HG02884 (cell line): ENCODE measurements around the gene PHACTR3.

Experiments used
- ATAC-seq: cut with Tn5 transposase; IDR thresholded peaks from one replicate; pipeline ENCODE4 v1.9.1; 2021; ENCODE audit warnings: mild to moderate bottlenecking, moderate library complexity; ENCODE audit not compliant: unreplicated experiment

The PHACTR3 gene

DNA sequence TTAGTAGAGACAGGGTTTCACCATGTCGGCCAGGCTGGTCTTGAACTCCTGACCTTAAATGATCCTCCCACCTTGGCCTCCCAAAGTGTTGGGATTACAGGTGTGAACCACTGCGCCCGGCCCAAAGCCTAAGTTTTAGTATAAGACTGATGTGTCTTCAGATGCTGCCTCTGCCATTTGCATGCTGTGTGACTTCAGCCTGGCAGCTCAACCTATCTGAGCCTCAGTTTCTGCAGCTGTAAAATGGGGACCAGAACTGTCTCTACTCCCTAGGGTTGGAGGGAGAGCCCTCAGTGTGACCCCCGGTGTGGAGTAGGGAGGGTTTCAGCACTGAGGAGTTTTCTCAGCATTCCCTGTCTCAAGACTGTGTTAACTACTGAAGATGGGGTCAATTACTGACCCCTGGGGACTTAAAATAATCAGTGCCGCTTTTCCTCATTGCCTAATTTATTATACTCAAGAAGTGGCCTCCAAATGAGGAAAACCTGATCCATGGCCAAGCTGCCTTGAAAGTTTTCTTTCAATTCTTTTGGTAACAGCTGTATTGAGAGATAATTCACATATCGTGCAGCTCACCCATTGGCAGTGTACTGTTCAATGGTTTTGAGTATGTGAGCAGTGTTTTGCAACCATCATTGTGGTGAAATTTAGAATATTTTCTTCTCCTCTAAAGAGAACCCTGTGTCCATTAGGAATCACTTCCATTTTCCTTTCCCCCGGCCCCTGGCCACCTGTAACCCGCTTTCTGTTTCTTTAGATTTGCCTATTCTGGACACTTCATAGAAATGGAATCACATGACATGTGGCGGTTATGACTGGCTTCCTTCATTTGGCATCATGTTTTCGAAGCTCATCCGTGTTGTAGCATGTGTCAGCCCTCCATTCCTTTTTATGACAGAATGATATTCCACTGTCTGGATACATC is 64.8 kb downstream of the PHACTR3 start:
- ATAC-seq: no peak

DNA sequence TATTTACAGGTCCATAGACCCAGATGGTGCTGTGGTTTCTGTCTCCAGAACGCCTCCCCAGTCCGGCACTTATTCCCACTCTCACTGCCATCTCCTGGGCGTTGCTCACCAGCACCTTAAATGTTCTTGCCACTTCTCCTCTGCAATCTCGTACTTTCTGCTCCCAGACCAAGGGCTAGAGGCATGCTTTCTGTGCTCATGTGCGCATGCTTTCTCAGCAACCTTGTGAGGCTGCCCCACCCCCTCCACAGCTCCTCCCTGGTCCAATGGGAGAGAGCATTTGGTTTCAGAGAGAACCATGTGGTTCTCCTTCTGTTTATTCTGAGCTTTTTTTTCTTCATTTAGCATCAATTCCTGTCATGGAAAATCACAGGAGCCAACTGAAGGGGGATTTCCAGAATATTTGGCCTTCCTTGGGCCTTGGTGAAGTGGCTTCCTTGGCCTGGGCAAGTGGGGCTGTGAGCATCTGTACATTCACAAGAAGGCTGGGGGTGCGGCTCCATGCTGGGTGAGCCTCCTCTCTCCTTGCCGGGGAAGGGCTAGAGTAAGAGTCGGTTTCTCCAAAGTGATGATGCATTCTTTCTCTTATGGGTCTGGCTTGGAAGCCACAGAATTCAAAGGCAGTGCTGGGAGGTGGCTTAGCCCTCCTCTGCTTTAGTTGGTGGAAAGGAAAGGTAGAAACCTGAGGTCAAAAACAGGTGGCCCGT is 66.6 kb downstream of the PHACTR3 start:
- no peak for ATAC-seq

DNA sequence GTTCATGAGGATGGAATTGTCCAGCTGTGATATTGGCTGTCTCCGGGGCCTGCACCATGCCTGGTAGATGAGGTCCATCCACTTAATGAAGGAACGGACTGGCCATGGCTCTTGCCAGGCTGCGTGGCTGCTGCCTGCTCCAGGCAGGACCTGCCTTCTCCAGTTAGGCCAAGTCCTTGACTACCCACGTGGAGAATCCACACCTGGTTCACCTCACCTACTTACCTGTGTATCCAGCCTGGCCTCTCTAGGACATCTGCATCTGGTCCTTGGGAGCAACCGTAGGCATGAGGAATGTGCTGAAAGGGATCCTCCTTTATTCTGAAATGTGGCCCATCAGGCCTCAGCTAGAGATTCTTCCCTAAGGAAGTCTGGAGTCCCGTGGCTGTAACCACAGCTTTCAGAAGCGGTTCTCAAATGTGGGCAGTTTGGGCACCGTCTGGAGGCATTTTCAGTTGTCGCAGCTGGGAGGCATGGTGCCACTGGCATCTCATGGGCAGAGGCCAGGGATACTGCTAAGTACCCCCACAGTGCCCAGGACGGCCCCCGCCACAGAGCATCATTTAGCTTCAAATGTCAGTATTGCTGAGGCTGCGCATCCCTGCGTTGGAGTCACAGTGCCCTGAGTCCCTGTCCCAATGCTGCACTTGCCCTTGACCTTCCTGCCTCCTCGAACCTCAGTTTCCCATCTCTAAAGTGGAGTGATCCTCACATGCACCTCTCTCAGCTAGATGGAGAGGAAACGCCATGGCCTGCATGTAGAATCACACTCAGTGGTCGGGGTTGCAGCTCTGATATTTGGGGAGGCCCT is 67.5 kb downstream of the PHACTR3 start:
- ATAC-seq: no peak

DNA sequence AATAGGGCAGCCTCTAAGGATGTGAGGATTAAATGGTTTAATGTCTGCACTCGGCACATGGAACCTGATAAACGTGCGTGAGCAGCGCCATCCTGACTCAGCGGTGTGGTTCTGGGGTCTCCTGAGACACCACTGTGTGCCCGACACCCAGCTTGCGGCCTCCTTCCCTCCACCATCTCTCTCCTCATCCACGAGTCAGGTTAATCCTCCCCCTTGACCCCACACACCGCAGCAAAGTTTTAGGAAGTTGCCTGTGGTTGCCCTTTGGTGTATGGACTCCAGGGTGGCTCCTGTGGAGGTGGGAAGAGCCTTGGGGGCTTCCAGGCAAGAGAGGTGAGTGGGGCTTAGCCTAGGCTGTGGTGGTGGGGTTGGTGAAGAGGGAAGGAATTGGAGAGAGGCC is 68.2 kb downstream of the PHACTR3 start:
- no peak for ATAC-seq

DNA sequence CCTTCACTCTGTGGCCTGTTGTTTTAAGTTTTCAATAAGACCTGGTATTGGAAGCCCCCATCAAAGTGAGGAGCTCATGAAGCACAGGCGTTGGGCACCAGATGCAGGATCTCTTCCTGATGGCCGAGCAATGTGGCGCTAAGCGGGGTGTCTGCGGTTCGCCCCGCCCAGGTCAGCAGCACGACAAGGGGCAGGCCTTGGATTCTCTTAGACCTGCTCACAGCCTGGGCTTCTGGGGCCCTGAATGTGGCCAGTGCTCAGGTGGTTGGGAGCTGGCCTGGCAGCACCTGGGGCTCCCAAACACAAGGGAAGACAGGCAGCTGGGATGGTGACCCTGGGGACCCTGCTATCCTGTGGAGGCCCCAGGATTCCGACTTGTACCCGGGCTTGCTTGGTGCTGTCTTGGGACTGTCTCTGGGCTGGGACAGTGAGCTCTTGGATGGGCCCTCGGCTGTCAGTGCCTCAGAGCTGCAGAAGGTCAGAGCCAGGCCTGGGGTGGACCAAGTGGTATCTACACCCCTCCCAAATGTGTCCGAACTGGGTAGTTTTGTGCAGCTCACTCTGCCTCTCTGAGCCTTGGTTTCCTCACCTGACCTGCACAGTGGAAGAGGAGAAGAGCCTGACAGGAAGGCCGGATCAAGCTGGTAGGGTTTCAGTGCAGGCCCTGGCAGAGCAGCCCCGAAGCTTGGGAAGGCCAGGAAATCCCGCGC is 69.1 kb downstream of the PHACTR3 start:
- ATAC-seq: no peak

DNA sequence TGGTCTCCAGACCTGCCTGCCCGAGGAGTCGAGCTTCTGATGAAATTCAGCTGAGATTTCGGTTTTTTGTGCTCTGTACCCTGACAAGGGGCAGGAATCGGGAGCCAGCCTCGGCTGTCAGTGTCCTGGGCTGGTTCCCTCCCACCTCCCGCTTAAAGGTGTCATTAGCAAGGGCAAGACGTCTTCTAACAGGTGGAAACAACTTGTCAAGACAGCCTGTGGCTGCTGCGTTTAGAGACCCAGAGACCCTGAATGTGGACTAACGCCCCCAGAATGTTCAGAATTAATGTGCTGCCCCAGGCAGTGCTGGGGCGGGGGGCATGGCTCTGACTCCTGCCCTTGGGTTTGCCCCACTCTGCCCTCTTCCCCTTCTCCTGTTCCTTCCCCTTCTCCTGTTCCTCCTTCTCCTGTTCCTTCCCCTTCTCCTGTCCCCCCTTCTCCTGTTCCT is 69.7 kb downstream of the PHACTR3 start:
- no peak for ATAC-seq

DNA sequence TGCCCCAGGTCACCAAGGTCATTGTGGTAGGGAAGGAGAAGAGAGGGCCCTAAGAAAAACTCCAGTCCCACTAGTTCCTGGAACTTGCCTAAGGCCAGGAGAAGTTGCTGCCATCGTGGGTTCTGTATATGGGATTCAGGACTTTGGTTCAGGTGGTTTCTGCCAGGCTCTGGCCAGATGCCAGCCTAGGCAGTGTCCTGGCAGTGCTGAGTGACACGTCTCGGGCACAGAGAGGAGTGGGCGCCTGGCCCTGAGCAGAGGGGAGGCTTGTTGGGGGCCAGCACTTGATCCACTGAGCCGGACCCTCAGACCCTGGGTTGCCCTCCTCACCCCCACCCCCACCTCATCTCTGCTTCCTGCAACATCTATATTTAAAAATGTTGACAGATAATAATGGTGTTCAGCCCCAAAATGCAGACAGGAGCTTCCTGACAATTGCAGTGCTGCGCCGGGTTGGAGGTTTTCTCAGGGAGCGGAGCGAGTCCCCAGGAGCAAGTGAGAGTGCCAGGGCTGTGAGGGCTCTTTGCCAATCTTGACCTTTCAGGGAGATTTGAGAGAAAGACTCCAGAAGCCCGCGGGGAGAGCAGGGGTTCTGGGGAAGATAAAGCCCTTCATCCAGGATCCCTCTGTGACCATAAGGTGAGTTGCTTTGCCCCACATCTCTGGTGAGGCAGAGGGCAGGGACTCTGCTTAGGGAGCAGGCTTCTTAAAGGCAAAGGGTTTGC is 71.9 kb downstream of the PHACTR3 start:
- no peak for ATAC-seq

DNA sequence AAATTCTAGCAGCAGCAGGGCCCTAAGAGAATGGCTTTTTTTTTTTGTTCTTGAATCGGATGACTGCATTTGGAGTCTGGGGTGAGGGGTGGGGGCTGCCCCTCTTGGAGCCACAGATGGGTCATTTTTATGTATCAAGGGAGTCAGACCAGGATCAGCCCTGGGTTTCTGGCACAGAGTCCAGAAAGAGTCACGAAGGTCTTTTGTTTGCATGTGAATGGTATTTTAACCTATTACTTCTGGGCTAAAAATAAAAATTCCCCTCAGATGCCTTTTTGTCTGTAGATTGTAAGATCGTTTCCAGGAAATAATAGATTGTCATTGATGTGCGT is 72.5 kb downstream of the PHACTR3 start:
- ATAC-seq: no peak

DNA sequence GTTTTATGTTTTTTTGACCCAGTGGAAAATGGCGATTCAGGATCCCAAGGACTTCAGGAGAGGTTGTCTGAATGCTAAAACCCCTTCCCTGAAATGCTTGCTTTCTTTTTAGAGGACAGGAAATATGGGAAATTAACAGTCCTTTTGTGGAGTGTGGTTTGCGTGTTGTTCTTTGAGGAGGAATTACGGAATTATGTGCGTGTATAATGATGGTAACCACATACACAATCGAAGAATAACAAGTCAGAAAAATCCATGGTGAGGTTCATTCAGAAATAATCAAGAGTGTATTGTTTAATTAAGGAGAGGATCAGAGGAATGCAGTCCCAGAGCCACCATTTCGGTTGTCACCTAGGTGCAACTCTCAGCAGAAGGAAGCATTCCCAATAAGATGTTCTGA is 73.2 kb downstream of the PHACTR3 start:
- ATAC-seq: no peak

DNA sequence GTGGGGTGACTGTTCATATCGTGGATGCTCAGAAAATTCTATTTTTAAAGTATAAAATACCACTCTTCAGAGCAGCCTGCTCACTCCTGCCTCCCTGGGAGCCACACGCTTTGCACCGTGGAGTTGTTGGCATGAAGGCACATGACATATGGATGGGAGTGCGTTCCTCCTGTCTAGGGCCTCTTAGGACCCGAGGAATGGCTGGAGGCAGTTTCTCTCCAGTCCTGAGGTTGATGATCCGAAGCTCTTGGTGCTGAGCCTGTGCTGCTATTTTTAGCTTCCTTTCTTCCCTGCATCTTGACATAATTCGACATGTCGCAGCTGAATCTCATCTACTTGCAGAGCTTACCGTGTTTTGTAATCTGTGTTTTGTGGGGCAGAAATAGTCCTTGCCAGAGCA is 73.9 kb downstream of the PHACTR3 start:
- no peak for ATAC-seq

DNA sequence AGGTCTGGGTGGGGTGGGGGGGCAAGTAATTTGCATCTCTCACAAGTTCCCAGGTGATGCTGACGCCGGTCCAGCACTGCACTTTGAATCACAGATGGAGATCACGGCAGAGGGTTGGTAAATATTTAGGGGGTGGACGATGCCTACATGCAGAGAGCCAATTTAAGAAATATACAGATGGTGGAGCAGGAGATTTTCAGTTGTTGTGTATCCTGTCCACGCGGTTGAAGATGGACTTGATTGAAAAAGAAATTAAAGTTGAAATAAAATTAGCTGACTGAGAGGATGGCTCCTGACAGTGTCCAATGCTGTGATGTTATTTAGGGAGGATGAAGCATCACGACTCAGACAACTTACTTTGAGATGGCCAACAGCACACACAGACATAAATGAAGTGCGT is 74.6 kb downstream of the PHACTR3 start:
- ATAC-seq: no peak

DNA sequence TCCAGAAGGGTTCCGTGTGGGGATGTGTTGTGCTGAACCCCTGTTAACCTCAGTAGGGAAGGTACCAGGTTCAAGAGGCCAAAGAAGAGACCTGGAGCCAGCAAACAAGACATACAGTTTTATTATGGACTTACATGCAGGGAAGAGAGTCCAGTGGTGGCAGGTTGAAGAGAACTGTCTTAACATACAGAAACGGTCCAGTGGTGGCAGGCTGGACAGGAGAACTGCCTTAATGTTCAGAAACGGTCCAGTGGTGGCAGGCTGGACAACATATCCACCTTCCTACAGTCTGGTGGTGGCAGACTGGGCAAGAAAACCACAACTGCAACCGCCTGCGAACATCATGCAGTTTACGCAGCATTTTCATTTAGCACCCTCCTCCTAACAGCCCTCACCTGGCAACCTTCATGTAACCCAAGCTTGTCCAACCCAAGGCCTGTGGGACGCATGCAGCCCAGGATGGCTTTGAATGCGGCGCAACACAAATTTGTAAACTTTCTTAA is 75.9 kb downstream of the PHACTR3 start:
- ATAC-seq: no peak

DNA sequence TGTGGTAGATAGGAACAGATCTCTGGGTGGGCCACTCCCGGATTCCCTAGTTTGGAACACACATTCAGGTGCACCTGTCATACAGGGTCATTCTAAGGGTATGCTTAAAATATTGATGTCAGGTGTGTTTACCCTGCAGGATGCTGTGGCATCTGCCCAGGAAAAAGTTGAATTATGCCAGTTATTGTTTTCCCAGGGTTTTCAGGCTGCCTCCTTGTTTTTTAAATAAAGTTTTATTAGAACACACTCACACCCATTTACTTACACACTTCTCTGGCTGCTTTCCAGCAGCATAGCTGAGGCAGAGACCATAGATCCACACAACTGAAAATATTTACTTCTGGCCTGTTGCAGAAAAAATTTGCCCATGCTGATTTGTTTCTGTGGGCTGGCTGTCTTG is 76.5 kb downstream of the PHACTR3 start:
- no peak for ATAC-seq

DNA sequence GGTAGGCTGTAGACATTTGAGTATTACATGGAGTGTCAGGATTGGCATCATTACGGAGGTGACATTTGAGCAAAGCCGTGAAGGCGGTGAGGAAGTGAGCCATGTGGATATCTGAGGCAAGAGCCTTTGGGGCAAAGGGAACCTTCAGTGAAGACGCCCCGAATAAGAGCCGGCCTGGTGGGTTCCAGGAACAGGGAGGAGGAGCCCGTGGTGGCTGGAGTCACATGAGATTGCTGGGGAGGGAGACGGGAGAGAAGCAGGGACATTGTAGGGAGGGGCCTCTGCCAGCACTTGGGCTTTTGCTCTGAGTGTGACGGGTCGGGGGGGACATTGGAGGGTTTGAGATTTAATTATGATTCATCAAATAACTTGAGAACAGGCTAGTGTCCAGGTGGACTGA is 78.3 kb downstream of the PHACTR3 start:
- no peak for ATAC-seq

DNA sequence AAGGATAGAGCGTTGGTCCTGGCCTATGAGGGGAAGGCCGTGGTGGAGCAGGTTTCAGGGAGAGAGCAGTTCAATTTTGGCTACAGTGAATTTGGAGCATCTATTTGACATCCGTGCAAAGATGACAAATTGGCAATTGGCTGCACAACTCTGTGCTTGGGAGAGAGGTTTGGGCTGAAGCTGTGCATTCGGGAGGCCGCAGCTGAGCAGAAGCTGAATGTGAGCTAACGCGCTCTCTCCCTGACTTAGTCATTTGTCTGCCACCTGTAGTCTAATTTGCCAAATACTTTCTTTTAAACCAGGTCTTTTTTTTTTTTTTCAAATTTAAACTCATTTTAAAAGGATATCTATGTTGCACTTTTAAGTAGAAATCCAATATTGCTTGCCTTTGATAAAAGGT is 78.8 kb downstream of the PHACTR3 start:
- ATAC-seq: no peak

DNA sequence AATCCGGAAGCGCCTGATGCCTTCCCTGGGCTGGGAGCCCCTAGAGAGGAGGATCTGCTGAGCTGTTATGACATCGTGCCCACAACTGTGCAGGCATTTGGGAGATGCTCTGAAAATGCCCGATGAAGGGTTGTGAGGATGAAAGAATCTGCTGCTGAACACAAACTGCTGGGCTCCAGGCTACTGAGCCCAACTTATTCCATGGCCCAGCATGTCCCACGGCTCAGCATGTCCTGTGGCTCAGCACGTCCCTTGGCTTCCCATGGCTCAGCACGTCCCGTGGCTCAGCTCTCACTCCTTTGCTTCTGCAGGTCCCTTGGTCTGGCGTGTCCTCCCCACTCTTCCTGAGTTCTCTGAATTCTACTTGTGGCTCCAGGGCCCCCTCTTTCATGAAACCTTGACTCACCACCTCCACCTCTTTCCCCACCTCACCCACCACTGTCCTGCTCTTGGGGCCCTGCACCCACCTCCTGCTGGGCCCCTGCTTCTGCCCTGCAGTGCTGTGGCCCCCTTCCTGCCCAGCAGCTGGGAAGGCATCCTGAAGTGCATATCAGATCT is 80.4 kb downstream of the PHACTR3 start:
- no peak for ATAC-seq

DNA sequence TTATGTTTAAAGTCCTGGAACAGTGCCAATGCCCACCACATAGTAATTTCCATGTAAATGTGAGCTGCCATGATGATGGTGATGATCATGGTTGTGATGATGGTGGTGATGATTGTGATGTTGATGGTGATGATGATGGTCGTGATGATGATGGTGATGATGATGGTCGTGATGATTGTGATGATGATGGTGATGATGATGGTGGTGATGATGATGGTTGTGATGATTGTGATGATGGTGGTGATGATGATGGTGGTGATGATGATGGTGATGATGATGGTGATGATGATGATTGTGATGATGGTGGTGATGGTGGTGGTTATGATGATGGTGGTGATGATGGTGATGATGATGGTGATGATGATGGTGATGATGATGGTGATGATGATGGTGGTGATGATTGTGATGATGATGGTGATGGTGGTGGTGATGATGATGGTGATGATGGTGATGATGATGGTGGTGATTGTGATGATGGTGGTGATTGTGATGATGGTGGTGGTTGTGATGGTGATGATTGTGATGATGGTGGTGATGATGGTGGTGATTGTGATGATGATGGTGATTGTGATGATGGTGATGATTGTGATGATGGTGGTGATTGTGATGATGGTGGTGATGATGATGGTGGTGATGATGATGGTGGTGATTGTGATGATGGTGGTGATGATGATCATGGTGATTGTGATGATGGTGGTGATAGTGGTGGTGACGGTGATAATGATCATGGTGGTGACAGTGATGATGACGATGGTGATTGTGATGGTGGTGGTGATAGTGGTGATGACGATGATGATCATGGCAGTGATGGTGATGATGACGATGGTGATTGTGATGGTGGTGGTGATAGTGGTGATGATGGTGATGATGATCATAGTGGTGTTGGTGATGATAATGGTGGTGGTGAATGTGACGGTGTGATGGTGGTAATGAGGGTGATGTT is 82.3 kb downstream of the PHACTR3 start:
- no peak for ATAC-seq

DNA sequence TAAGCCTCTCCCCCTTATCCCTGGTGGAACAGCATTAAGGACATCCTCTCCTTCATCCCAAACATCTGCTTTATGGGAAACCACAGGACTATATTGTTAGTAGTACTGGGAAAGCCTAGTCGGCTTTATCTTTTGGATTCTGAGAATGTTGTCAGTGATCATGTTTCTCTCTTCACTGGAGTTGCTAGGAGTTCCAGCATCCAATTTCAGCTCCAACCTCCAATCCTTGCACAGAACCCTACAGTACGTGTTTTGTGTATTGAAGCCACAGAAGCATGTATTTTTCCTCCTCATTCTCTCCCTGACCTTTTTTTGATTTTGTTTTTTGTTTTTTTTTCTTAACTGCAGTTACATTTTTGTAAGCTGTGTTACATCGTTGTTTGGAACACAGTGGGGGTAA is 84.0 kb downstream of the PHACTR3 start:
- no peak for ATAC-seq

DNA sequence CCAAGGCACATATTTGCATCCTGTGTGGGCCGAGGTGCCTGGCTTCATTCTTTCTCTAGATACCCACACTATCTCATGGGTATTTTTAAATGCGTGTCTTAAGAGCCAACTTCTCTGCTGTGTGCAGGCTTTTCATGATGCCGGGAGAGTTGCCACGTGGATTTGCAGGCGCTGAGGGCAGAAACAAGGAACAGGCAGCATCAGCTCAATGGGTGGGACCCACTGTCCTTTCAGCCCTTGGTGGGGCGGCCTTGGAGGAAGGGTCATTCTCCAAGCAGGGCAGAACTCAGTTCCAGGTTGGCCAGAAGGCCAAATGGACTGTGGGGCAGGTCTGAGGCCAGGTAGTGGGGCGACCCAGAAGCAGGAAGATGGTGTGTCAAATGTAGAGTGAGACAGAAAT is 84.7 kb downstream of the PHACTR3 start:
- ATAC-seq: no peak
